Activated T-cell treated with anti-CD3 and anti-CD28 coated beads for 4 hours (primary cell): ENCODE measurements around the gene SBNO2.
A peak's percentile ranks its signal among the peaks of the same experiment; 100 is the strongest.

ENCODE experiments used
- DNase-seq: peaks from one replicate; pipeline ENCODE4 v3.0.0-alpha.2; 2020

The SBNO2 gene, protein sequence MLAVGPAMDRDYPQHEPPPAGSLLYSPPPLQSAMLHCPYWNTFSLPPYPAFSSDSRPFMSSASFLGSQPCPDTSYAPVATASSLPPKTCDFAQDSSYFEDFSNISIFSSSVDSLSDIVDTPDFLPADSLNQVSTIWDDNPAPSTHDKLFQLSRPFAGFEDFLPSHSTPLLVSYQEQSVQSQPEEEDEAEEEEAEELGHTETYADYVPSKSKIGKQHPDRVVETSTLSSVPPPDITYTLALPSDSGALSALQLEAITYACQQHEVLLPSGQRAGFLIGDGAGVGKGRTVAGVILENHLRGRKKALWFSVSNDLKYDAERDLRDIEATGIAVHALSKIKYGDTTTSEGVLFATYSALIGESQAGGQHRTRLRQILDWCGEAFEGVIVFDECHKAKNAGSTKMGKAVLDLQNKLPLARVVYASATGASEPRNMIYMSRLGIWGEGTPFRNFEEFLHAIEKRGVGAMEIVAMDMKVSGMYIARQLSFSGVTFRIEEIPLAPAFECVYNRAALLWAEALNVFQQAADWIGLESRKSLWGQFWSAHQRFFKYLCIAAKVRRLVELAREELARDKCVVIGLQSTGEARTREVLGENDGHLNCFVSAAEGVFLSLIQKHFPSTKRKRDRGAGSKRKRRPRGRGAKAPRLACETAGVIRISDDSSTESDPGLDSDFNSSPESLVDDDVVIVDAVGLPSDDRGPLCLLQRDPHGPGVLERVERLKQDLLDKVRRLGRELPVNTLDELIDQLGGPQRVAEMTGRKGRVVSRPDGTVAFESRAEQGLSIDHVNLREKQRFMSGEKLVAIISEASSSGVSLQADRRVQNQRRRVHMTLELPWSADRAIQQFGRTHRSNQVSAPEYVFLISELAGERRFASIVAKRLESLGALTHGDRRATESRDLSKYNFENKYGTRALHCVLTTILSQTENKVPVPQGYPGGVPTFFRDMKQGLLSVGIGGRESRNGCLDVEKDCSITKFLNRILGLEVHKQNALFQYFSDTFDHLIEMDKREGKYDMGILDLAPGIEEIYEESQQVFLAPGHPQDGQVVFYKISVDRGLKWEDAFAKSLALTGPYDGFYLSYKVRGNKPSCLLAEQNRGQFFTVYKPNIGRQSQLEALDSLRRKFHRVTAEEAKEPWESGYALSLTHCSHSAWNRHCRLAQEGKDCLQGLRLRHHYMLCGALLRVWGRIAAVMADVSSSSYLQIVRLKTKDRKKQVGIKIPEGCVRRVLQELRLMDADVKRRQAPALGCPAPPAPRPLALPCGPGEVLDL (N-terminal part only)

DNA sequence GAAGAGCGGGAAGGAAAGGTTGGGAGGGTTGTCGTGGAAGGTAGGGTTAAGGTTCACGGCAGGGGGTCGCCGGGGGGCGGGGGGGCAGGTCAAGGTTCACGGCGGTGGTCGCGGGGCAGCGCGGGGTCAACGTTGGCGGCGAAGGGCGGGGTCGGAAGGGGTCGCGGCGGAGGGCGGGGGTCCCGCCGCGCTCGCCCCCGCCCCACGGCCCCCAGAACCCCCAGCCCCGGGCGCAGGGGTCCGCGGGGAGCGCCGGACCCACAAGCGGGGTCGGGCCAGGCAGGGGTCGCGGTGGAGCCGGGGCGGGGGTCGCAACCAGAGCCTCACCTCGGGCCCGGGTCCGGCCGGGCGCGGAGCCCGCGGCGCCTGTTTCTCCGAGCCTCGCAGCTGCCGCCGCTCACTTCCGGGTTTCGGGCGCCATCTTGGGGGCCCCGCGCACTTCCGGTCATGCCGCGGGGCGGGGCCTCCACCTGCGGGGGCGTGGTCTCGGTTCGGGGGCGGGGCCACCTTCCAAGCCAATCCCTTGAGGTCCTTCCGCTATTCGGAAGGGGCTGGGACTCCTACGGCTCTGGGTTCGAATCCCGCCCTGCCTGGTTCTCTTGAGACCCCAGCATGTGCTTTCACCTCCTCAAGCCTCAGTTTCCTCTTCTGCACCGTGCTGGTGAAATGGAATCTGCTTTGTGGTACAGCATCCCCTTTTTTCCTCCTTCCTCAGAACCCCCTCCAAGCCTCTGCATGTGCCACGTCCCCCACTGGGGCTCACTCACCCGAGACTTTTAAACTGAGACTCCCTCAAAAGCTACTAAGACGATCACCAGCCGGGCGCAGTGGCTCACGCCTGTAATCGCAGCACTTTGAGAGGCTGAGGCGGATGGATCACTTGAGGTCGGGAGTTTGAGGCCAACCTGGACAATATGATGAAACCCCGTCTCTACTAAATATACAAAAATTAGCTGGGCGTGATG lies at the start of gene SBNO2:
SBNO2 (minus strand) TSS at position 424 of the 965 bp plus-strand sequence. CDS start 19,992 bp downstream, outside the sequence.
- DNase-seq = peak; percentile 94

DNA sequence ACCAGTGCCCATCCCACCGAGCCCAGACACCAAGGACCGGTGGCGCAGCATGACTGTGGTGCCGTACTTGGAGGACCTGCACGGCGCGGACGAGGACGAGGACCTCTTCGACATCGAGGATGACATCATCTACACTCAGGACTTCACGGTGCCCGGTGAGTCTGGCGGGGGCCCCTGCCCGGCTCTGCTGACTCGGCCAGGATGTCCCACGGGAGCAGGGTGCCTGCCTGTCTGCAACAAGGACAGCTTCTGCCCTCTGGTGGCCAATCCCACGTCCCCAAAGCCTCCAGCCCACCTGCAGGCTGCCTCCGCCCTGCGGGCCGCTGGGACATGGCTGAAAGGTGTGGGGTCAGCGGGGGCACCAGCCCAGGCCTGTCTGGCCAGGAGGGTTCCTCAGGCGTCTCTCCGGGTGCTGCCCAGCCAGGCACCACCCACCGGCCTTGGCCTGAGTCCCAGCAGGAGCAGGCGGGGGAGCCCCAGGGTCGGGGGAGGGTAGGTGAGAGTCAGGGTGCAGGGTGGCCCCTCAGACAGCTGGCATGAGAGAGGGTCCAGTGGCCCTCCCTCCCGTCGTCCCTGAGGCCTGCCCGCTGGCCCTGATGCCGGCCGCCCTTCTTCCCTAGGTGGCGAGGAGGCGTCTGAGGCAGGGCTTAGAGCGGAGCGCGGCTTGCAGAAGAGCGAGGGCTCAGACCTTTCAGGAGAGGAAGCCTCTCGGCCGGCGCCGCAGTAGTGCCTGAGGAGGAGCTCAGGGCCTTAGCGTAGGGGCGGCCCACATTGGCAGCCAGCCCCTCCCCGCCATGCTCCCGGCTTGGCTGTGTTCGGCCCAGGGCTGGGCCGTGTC lies 49.2 kb upstream of the SBNO2 start:
- no peak for DNase-seq

DNA sequence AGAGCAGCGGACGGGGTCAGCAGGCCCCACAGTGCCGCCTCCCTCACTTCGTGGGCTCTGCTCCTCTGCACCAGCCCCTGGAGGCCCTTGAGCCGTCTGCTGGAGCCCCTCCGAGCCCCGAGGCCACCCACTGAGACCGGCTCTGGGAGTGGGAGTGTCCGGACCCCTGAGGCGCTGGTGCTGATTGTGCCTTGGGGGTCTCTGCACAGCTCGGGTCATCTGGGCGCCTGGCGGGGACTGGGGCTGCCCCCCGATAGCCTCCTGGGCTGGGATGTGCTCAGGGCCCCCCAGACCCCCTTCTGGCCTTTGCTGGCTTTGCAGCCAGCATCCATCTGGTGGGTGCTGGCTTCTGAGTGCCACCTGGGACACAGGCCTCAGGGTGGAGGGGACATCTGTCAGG lies 48.3 kb upstream of the SBNO2 start:
- no peak for DNase-seq

DNA sequence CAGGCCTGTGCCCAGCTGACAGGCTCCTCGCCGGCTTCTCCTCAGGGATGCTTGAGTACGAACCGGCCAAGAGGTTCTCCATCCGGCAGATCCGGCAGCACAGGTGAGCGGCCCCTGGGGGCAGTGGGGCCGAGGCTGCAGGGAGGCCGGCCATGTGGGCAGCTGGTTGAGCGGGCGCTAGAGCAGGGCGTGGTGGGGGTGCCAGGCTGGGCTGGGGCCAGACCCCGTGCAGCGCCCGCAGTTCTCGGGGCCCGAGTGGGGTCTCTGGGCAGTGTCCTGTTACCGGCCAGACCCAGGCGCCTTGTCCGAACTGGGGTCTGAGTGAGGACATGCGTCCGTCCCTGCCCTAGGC lies 47.8 kb upstream of the SBNO2 start:
- DNase-seq = no peak

DNA sequence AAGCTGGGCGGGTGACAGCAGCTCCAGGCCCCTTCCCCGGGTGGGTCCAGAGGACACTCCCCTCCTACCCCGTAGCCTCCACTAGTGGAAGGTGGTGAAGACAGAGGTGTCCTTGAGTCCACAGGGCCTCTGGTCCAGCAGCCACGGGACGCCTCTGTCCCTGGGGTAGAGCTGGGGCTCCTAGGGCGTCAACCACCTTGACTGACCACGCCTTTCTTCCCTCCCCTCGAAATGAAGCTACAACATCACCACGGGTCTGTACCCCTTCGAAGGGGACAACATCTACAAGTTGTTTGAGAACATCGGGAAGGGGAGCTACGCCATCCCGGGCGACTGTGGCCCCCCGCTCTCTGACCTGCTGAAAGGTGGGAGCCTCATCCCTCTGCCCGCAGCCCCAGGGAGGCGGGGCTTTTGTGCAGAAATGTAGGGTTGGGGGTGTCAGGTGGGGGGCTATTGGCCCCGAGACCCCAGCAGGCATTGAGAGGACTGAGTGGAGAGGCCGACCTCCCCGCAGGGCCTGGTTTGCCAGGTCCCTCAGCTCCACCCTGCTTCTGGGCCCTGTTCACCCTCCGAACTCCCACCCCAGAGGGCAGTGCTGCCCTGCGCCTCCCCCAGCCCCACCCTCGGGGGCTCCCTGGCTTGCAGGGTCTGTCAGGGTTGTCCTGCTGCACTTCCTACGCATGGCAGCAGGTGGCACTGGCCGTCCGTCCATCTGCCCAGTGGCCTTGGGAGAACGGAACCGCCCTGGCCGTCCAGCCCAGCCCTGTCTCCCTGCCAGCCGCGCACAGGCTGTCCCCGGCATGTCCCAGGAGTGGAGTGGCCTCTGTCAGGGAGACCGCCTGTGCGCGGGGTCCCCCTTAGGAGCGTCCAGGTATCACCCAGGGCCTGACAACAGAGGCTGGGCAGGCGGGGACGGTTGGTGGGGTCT lies 47.2 kb upstream of the SBNO2 start:
- DNase-seq = no peak

DNA sequence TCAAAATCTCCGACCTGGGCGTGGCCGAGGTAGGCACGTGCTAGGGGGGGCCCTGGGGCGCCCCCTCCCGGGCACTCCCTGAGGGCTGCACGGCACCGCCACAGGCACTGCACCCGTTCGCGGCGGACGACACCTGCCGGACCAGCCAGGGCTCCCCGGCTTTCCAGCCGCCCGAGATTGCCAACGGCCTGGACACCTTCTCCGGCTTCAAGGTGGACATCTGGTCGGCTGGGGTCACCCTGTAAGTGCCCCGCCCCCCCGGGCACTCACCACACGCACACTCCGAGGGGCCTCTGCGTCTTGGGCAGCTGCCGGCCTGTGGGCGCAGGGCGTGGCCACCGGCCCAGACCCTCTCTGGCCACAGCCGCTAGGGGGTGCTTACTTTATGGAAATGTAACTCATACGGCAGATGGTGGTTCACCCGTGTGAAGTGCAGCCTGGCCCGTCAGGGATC lies 46.4 kb upstream of the SBNO2 start:
- no peak for DNase-seq

GRCh38 chr19:1219786-1220476 lies 45.9 kb upstream of the SBNO2 start:
- DNase-seq = no peak

DNA sequence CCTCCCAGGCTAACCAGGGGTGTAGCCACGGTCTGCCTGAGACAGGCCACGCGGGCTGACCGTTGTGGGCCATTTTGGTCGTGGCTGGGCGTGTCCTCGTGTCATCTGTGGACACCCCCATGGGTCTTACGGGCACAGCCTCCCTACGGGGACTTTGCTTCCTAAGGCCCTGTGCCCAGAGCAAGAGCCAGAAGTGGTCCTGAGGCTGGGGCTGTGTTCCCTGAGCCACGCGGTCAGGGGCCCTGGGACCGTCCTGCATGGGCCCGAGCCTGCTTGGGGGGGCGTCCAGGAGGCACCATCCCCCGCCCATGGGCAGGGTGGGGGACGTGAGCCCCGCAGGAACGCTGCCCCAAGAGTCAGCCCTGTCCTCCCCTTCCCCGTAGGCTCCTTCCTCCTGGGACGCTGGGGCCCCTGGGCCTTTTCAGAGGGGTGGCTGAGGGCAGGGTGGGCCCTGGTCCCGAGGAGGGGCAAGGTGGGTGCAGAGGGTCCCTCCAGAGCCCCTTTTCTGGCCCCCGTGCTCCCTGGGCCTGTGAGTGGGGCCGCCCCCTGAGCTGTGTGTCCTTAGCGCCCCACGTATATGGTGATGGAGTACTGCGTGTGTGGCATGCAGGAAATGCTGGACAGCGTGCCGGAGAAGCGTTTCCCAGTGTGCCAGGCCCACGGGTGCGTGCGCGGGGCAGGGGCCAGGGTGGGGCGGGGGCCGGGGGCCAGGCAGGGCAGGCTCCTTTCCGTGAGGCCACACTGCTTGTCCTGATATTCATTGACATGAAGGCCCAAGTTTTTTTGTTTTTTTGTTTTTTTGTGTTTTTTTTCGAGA lies 44.9 kb upstream of the SBNO2 start:
- no peak for DNase-seq

GRCh38 chr19:1217366-1217765 lies 43.3 kb upstream of the SBNO2 start:
- no peak for DNase-seq

DNA sequence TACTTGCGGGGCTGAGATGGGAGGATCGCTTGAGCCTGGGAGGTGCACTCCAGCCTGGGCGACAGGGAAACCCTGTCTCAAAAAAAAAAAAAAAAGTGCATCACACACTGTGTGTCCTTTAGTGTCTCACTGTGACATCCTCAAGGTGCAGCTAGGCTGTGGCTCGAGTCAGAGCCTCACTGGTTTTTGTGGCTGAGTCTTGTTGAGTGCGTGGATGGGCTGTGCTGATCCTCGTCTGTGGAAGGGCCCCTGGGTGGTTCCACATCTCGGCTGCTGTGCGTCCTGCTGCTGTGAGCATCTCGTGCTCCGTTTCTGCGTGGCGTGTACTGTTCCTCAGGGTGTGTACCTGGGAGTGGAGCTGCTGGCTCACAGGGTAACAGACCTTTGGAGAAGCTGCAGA lies 42.7 kb upstream of the SBNO2 start:
- DNase-seq = no peak

DNA sequence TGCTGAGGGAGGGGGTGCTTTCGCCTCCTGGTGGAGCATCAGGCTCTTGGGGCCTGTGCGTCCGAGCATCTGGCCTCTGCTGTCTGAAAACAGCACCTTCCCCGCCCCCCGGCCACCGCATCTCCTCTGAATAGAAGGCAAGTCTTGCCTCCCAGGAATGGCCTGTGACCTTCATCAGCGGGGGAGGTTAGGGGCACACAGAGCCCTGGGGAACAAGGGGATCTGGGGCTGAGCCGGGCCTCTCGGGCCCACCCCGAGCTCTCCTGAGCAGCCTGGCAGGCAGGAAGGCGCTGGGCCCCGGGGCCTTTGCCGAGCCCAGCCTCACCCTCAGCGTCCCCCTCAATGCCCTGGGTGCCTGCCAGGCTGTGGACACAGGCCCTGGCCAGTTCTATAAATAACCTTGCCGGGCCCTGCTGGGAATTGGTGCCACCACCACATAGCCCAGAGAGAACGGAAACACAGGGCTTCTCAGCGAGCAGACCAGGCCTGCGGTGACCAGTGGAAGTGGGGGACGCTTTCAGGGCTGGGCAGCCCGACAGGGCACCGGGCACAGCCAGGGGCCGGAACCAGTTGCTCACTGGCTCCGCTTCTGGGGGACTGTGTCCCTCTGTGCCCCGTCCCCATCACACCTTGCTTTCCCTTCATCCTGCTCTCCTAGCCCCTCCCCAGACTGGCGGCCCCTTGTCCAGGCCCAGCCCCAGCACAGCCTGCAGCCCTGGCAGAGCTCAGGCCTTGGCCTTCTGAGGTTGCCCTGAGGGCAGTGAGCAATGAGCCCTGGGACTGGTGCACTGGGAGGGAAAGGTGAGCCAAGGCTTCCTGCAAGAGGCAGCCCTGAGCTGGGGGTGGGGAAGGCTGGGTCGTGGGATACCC lies 41.0 kb upstream of the SBNO2 start:
- DNase-seq = no peak

DNA sequence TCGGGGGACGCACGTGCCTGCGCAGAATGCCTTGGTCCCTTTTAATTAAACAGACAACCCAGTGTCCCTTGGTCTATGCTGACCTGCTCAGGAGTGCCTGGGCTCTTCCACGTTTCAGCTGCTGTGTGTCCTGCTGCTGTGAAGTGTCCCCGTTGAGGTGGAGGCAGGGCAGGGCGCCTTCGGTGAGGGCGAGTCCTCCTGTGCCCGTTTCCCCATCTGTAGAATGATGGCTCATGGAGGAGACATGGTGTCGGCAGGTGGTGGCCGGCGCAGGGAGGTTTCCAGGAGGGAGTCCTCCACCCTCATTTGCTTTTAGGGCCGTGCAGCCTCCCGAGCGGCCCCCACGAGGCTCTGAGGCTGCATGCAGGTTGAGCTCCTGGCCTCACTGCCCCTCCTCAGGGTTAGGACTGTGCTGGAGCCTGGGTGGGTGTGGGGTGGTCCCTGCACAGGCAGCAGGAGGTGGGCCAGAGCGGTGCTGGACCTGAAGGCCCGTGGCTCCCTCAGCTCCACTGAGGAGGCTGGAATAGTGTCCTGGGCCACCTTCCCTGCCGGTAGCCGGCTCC lies 40.3 kb upstream of the SBNO2 start:
- DNase-seq = no peak

DNA sequence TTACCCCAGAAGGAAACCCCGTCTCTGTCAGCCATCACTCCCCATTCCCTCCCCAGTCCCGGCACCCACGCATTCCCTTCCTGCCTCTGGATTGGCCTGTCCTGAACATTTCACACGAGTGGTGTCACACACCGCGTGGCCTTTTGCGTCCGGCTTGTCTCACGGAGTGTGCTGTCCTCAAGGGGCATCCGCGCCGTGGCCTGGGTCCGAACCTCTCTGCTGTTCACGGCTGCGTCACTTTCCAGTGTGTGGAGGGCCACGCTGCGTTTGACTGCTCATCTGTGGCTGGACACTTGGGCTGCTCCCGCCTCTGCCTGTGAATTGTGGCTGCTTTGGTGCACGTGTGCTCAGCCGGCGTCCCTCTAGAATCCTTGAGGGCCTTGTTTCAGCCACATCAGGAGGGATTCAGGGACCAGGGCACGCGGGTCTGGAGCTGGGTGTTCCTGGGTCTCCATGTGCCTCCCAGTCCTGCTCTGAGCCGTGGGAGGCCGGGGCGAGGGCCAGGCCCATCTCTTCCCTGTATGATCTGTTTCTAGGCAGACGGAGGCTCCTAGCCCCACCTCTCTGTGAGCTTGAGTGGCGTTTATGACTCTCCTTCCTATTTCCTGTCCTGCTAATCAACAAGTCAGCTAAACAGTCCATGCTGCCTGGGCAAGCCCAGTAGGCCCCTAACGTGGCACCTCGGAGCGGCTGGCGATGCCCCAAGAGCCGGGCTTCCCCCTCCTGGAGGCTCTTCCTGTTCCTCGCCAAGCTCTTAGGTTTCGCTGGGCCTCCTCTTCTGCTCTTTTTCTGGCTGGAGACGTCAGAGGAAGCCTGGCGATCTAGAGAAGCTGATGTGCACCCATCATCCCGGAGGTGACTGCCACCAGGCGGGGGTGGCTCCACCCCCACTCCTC lies 39.6 kb upstream of the SBNO2 start:
- DNase-seq = no peak

GRCh38 chr19:1211494-1212234 lies 37.6 kb upstream of the SBNO2 start:
- no peak for DNase-seq

DNA sequence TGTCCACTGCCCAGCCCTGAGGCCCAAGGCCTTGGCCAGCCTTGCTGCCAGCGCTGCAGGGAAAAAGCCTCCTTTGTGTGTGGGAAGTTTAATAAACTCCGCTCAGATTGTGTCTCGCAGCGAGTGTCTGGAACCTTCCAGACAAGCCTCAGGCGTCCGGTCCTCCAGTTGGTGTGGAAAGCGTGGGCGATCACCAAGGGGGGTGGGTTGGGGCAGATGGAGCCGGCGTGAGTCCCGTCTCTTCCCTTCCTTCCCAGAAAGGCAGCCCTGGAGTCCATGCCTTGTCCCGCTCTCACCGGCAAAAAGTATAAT lies 36.1 kb upstream of the SBNO2 start:
- DNase-seq = no peak
